ENCODE measurements around the gene ITGB5. TPM values are rescaled to one million over a fixed set of nuclear protein-coding genes. Genes with fewer than 3 reads are reported as not detected.

The ITGB5 gene
- total RNA-seq, 1 donor from 2014 or later, result not detected

DNA sequence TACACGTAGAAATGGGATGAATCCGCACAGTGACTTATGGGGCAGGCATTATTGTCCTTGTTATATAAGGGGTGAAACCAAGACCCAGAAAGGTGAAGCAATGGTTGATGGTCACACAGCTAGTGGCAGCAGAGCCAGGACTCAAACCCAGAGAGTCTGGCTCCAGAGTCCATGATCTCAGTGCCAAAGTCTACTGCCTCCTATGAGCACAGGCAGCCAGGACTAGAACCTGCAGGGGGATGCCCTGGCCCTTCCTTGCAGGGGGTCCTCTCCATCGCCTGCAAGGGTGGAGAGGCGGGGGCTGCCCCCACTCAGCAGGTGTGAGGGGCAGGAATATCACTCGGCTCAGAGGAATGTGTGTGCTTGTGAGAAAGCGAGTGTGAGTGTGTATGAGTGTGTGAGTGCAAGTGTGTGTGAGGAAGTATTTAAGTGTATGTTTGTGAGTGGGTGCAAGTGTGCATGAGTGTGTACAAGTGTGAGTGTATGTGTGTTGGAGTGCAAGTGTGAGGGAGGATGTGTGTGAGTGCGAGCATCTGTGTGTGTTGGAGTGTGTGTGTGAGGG lies 112.2 kb downstream of the ITGB5 start:
- CTCF ChIA-PET, result interaction anchor here (1.1 kb wide), 1 partner anchor 11 kb away, joined by 4 read pairs; no protein-coding TSS in a partner anchor
- POLR2A ChIA-PET, result no interaction called here
- H3K27ac Mint-ChIP-seq, result no peak overlapping the region

GRCh38 chr3:124774327-124774718 lies 112.8 kb downstream of the ITGB5 start:
- no peak overlapping the region for H3K4me3 Mint-ChIP-seq
- intact Hi-C loops (cut with micrococcal nuclease), result no loop called here
- TF ChIP-seq, protein P1, sequence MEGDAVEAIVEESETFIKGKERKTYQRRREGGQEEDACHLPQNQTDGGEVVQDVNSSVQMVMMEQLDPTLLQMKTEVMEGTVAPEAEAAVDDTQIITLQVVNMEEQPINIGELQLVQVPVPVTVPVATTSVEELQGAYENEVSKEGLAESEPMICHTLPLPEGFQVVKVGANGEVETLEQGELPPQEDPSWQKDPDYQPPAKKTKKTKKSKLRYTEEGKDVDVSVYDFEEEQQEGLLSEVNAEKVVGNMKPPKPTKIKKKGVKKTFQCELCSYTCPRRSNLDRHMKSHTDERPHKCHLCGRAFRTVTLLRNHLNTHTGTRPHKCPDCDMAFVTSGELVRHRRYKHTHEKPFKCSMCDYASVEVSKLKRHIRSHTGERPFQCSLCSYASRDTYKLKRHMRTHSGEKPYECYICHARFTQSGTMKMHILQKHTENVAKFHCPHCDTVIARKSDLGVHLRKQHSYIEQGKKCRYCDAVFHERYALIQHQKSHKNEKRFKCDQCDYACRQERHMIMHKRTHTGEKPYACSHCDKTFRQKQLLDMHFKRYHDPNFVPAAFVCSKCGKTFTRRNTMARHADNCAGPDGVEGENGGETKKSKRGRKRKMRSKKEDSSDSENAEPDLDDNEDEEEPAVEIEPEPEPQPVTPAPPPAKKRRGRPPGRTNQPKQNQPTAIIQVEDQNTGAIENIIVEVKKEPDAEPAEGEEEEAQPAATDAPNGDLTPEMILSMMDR (IDR thresholded peaks at IDR 0.05), result no peak
- H3K36me3 Mint-ChIP-seq (ENCODE audit: low read depth), result no peaks in the 10 kb centered on the region
- ChIA-PET POLR2A (no interaction called here), CTCF (interaction anchor here (1.1 kb wide), 1 partner anchor 10 kb away, joined by 4 read pairs; no protein-coding TSS in a partner anchor)
- no peak for DNase-seq
- H3K27me3 Mint-ChIP-seq, result peaks cover 35% of the 10 kb centered on the region
- ATAC-seq (ENCODE audit: low read depth), result no peak
- H3K9me3 Mint-ChIP-seq, result no peaks in the 10 kb centered on the region
- no peaks in the 10 kb centered on the region for H3K4me1 Mint-ChIP-seq
- no peak overlapping the region for H3K27ac Mint-ChIP-seq

More for the DNA sequence above, 112.2 kb downstream of the ITGB5 start:
- TF ChIP-seq, protein P1 (IDR thresholded peaks at IDR 0.05), result no peak
- H3K4me3 Mint-ChIP-seq, result no peak overlapping the region
- H3K36me3 Mint-ChIP-seq (ENCODE audit: low read depth), result no peaks in the 10 kb centered on the region
- DNase-seq (no peak), ATAC-seq (ENCODE audit: low read depth) (no peak)
- peaks cover 33% of the 10 kb centered on the region for H3K27me3 Mint-ChIP-seq
- no peaks in the 10 kb centered on the region for H3K9me3 Mint-ChIP-seq
- intact Hi-C loops (cut with micrococcal nuclease), result no loop called here
- no peaks in the 10 kb centered on the region for H3K4me1 Mint-ChIP-seq

GRCh38 chr3:124773351-124774326 lies 113.5 kb downstream of the ITGB5 start:
- H3K4me1 Mint-ChIP-seq, result no peaks in the 10 kb centered on the region
- ATAC-seq (ENCODE audit: low read depth) (no peak), DNase-seq (no peak)
- no peak overlapping the region for H3K27ac Mint-ChIP-seq
- no peak overlapping the region for H3K4me3 Mint-ChIP-seq
- H3K9me3 Mint-ChIP-seq, result no peaks in the 10 kb centered on the region
- intact Hi-C loops (cut with micrococcal nuclease), result no loop called here
- ChIA-PET POLR2A (no interaction called here), CTCF (interaction anchor here (1.1 kb wide), 1 partner anchor 10 kb away, joined by 4 read pairs; no protein-coding TSS in a partner anchor)
- no peaks in the 10 kb centered on the region for H3K36me3 Mint-ChIP-seq (ENCODE audit: low read depth)
- TF ChIP-seq, protein P1 (IDR thresholded peaks at IDR 0.05), result no peak
- peaks cover 31% of the 10 kb centered on the region for H3K27me3 Mint-ChIP-seq

GRCh38 chr3:124772081-124772831 lies 114.9 kb downstream of the ITGB5 start:
- no peak overlapping the region for H3K27ac Mint-ChIP-seq
- no peaks in the 10 kb centered on the region for H3K36me3 Mint-ChIP-seq (ENCODE audit: low read depth)
- CTCF ChIA-PET, result interaction anchor here (2.7 kb wide), 1 partner anchor 11 kb away, joined by 11 read pairs; no protein-coding TSS in a partner anchor
- ATAC-seq (ENCODE audit: low read depth) (no peak), DNase-seq (no peak)
- peaks cover 27% of the 10 kb centered on the region for H3K27me3 Mint-ChIP-seq
- TF ChIP-seq, protein P1 (IDR thresholded peaks at IDR 0.05), result no peak
- H3K4me1 Mint-ChIP-seq, result no peaks in the 10 kb centered on the region
- no peaks in the 10 kb centered on the region for H3K9me3 Mint-ChIP-seq
- H3K4me3 Mint-ChIP-seq, result no peak overlapping the region
- POLR2A ChIA-PET, result no interaction called here
- intact Hi-C loops (cut with micrococcal nuclease), result no loop called here
